NCI-H446 (cell line): ENCODE measurements around the gene TMEM61.
A peak's percentile ranks its signal among the peaks of the same experiment; 100 is the strongest.

ENCODE experiments used
- DNase-seq, 2 experiments: peaks; one replicate each; lab custom pipeline; 2025; lab: John Stamatoyannopoulos, UW

Gene TMEM61

DNA sequence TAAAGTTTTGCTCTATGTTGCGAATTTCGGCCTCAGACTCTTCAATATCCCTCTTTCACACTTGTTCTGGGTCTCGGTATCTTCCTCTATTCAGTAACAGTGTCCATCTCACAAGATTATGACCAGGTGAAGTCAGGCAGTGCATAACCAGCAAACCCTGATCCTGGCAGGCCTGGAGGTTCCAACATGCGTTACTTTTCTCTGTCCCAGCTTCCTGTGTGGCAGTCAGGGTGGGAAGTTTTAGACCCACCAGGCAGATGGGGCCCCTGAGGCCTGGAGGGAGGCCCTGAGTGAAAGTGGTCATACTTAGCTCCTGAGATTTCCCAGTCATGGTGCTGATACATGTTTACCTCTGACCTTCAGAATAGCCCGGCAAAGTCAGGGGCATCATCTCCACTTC, 5.1 kb downstream of the TMEM61 start:
- no peak for DNase-seq

DNA sequence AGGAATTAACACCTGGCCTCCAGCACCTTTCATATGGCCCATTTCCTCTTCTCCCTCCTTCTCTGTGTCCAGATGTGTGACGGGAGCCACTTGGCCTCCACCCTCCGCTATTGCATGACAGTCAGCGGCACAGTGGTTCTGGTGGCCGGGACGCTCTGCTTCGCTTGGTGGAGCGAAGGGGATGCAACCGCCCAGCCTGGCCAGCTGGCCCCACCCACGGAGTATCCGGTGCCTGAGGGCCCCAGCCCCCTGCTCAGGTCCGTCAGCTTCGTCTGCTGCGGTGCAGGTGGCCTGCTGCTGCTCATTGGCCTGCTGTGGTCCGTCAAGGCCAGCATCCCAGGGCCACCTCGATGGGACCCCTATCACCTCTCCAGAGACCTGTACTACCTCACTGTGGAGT, 5.6 kb downstream of the TMEM61 start:
- DNase-seq: no peak

DNA sequence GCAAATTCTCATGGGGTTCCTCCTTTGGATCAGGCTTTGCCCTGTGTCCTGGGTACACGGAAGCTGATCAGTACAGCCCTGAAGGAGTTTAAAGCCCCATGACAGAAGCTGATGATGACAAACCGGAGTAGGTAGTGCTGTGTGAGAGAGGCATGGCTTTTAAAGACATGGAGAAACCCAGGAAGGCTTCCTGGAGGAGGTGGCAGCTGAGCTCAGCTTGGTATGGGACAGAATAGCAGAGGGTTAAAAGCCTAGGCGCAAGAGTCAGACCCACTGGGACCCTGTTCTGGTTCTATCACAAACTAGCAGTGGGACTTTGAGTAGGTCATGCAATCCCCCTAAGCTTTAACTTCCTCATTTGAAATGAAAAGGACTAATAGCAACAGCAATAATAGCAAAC, 6.1 kb downstream of the TMEM61 start:
- DNase-seq: no peak

DNA sequence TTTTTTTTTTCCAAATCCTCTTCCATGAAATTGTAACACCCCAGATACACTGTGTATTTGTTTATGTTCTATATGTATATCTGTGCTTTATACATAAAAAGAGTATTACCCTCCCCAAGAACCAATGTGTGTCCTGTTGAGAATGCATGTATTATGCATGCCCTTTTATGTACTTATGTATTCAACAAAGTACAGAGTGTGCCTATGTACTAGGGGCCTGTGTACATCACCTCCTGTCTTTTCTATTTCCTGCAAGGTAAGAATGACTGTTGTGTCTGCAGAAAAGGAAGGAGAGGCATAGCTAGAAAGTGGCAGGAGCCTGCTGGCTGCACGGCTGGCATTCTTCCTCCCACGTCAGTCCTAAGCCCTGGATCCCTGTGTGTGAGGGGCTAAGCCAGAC, 7.0 kb downstream of the TMEM61 start:
- DNase-seq: no peak

DNA sequence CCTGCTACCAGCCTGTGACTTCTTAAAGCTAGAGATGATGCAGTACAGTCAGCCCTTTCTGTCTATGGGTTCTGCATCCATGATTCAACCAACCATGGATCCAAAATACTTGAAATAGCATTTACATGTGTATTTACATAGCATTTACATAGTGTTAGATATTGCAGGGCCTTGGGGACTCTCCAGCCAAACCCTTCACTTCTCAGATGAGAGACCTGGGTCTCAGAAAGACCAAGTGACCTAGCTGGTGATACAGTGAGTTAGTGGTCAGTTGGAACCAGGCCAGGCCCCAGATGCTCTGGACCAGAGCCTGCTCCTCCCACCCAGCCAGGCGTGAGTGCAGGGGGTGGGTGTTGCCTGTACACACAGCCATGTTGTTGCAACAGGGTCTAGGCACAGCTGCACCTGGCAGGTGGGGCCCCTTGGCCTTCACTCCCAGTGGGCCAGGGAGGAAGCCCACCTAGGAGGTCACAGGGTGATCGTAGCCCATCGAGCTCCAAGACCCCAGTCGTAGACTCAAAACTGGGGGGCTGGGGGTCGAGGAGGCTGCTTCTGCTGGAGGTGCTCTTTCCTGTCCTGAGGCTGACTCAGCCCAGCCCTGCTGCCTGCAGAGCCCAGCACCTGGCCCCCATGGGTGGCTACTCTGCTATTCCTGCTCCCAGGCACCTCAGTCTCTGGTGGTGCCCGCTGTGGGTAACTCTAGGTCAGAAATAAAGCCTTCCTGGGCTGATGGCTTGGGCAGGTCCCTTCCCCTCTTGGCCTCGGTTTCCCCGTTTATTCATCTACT, 7.7 kb downstream of the TMEM61 start:
- DNase-seq: no peak

DNA sequence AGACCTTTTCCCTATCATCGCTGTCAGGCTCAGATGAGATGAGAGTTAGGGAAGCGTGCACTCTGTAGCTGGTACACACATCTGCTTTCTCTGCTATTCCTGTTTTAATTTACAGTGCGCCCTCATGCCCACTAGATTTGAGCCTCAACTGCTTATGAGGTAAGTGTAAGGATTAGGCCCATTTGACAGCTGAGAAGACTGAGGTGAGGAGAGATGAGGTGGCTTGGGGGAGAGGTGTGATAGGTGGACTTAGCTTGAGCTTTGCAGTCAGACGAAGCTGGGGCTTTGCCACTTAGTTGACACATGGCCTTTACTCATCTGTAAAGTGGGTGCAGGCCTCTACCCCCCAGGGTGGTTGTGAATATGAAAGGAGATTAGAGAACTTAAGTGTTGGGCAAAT, 8.5 kb downstream of the TMEM61 start:
- DNase-seq: no peak

DNA sequence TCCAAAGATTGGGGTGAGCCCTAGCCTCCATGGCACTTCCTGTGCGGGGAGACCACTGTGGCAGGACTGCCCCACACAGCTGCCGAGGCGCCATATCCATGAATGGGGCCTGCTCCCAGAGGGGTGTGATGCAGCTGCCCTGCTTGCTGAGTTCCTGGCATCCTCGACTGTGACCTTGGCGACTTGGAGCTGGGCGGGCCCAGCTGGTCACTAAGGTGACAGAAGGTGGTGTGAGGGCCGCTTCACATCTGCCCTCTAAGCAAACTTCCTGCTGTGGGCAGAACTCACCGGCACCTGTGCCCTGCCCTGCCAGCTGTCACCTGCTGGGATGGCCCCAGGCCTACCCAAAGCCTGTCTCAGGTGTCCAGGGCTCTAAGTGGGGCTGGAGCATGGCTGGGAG, 9.0 kb downstream of the TMEM61 start:
- no peak for DNase-seq

DNA sequence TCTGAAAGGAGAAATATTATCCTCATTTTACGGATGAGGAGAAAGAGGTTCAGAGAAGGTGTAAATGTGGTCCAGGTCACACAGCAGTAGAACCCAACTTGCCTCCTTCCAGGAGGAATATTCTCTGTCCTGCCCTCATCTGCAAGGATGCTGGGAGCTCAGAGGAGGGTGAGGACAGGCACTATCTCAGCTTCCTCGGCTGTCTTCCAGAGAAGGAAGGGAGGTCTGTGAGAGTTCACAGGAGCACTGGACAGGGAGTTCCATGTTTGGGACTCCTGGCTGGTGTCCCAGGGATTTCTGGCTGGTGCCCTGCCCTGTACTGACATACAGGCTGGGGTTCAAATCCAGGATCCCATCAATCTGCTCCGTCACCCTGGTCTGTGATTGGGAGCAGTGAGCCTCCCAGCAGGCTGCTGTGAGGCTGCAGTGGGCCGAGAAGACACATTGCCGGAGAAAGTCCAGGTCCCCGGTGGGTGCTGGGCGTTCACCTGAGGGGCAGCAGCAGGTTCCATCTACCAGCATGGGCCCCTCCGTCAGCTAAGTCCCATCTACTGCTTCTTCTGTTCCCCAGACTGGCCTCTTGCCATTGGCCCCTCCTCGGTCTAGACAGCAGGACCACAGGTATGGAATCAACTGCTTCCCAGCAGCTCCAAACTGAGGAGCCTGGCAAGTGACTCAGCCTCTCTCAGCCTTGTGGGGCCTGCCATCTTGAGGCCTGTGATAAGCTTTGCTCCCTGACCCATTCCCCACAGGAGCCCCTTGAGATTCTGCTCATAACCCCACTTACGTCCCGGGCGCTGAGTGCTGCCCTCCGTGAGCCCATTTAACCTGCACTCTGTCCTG, 9.8 kb downstream of the TMEM61 start:
- DNase-seq: no peak

DNA sequence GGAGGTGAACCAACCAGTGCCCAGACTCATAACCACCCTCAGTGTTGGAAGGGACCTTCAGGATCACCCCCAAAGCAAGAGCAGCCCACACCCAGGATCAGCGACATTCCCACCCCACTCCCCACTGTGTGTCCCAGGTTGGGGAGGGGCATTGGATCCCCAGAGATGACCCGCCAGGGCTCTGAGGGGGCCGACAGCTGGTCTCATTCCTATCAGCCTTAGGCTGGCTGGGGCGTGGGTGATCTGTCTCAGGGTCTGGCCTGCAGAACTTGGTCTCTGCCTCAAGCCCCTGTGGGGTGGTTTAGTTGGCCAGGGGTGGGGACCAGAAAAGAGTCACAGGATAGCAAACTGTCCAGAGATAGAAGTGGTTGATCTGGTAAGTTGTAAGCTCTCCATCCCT, 10.5 kb downstream of the TMEM61 start:
- no peak for DNase-seq

DNA sequence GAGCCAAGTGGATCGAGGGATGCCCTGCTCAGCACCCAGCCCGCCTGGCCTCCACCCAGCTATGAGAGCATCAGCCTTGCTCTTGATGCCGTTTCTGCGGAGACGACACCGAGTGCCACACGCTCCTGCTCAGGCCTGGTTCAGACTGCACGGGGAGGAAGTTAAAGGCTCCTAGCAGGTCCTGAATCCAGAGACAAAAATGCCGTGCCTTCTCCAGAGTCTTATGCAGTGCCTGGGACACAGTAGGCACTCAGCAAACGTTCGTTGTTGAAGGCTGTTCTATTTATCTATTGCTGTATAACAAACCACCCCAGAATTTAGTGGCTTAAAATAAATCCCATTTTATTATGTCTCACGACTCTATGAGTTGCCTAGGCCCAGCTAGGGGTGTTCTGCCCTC, 11.5 kb downstream of the TMEM61 start:
- no peak for DNase-seq

DNA sequence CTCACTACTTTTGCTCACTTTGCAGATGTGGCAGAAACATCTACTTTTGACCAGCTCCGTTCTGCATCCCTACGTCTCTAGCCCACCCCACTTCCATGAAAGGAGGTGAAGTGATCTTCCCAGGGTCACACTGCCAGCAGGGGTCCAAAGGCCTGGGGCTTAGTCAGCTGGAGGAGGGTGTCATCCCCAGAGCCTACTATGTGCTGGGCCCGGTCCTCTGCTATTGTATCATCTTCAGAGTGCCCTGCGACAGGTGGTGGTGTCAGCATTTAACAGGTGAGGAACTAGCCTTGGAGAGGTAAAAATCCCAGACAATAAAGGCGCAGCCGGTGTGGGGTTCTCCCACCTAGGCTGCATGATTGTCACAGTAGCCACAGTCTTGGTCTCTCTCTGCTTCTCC, 12.7 kb downstream of the TMEM61 start:
- no peak for DNase-seq

DNA sequence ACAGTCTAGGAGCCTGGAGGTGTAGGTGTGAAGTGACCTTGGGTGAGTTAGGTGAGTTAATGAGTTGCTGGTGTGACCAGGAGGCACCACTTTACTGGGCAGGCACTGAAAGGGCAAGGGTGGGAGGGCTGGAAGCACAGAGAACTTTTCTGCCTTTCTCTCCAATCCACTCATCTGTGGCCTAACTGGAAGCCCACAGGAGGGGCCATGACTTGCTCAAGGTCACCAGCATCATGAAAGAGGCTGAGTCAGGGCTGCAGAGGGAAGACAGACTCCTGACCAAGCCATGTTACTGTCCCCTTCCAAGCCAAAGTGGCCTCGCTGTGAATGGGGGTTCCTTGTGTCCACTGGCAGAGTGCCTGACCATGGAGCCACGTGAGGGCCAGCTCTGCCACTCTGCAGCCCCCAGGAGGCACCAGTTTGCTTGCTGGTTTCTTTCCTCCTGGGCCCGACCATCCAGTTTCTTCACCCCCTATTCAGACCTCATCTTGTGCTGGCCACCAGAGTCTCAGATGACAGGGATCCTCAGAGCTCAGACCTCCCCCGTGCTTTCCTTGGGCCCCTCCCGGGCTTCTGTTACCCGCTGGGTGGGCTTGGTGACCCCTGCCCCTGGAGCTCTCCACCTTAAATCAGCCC, 14.0 kb downstream of the TMEM61 start:
- DNase-seq: no peak

DNA sequence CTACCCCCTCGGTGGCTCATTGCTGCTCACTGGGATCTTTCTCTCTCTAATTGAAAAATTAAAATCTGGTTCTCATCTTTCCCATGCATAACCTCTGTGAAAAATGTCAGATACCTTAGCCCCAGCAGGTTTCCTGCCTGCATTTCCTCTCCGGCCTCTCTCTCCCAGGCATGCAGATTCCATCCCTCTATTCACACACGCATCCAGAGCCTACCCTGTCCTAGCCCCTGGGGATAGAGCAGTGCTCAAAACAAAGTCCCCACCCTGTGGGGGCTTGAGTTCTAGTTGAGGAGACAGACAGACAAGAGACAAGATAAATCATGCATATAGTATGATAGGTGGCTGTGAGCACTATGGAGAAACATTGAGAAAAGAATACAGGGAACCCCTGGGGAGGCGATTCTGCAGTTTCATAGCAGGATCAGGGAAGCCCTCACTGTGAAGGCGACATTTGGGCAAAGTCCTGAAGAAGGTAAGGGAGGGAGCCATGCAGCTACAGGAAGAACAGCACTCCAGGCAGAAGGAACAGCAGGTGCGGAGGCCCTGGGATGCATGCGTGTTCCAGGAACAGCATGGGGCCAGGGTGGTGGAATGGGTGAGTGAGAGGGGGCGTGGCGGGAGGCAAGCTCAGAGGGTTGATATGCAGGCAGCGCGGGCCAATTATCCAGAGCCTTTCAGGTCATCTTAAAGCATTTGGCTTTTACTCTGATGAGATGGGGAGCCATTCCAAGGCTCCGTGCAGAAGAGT, 14.8 kb downstream of the TMEM61 start:
- DNase-seq: no peak

DNA sequence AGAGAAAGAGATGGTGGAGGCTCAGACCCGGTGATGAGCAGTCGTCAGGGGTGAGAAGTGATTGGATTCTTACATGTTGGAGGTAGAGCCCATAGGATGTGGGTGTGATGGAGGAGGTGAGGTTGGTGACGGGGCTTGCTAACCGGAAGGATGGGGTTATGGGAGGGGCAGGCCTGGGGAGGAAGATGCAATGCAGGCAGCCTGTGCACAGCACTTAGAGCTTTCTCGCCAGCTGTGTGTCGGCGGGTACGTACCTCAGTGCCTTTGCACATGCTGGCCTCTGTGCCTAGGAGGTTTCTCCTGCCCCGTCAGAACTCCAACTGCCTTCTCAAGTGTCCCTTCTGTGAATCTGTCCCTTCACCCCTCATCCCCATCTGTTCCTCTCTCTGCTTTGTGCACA, 15.4 kb downstream of the TMEM61 start:
- no peak for DNase-seq

DNA sequence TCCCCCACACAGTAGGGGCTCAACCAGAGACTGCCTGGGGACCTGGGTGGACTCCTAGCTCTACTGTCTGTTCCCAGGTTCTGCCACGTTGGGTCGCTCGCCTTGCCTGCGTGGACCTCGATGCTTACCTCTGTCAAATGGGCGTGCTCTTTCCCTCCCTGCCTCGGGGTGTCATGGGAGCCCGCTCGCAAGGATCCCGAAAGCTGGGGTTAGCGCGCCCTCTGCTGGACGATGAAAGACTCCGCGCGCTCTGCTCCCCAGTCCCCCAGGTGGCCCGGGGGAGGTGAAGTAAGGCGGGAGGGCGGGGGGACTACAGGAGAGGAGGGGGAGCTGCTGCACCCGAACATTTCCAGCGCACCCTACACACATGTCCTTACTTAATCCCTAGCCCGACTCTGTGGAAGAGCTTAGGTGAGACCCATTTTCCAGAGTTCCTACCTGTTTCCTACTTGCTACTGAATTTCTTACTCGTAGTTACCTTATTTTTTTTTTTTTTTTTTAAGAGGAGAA, 16.0 kb downstream of the TMEM61 start:
- DNase-seq: peak; percentile 35 to 75

DNA sequence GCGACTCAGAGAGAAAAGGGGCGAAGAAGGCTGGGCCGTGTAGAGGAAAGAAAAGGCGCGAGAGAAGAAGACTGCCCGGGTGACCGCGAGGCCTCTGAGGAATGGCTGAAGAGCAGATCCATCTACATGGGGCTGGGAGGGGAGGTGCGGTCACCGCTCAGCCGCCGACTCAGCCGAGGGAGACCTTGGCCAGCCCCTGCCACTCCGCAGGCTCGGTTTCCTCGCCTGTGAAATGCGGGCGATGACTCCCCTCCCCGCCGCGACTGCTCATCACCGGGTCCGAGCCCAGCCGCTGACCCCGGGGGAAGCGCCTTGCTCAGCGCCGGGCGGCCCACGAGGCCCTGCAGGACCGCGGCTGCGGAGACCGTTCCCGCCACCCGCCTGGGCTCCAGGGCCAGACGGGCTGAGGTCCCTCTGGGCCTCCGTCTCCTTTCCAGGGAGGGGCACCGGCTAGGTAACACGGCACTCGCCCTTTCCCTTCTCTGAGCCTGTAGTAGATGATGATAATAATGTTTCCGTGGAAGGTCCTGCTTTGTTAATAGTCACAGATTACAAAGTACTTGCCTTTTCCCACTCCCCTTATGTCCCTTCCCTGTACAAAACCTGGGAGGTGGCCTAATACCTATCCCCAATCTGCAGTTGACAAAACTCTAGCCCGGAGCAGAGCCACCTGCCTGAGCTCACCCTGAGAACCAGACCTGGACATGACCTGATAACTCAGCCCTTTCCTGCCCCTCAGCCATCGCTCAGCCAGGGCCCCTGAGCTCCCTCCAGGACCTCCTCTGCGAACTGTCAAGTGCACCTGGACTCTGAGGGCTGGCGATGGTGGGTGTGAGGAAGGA, 16.7 kb downstream of the TMEM61 start:
- DNase-seq: no peak

DNA sequence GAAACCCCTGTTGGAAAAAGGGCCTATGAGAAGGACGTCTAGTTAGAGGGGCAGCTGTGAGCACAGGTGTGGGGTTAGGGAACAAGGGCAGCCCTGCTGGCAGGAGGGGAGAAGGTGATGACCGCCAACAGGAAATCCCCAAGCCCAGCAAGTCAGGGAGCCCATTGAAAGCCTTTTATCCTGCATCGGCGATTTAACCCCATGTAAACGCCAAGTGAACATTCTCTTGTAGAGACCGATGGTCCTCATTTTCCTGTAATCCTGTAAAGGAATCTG, 17.2 kb downstream of the TMEM61 start:
- no peak for DNase-seq

DNA sequence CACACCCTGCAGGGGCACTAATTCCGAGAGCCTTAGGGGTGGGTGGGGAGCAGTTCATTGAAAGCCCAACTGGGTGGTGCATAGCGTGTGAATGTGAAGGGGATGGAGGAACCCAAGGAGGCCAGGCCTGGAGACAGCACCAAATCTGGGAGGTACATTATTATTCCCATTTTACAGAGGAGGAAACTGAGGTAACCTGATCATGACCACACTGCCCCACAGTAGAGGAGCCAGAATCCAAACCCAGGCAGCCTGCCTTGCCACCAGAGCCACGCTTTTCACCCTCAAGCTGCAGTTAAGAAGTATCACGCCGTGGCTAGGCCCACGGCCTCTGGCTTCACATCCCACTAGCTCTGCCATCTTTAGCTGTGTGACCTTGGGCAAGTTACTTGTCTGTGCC, 17.7 kb downstream of the TMEM61 start:
- DNase-seq: no peak

DNA sequence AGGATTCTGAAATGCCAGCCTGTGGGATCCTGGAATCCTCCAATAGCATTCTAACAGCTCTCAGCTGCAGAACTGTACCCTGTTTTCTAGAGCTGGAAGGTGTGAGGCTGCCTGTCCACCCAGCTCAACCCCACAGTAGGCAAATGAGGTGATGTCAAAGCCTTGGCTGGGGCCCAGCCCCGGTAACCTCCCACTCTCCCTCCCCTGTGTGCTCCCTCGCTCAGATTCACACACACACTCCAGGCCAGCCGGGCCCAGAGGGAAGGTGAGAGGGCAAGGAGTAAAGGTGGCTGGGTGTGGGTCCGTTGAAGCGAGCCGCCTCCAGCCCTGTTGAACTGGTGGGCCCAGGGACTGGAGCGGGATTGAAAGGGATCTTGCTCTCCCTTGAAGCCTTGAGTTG, 18.2 kb downstream of the TMEM61 start, which contains the start of gene BSND:
TSS of gene BSND (plus strand) at position 257 of the 400 bp plus-strand sequence. CDS start 254 bp downstream, outside the sequence.
- no peak for DNase-seq

DNA sequence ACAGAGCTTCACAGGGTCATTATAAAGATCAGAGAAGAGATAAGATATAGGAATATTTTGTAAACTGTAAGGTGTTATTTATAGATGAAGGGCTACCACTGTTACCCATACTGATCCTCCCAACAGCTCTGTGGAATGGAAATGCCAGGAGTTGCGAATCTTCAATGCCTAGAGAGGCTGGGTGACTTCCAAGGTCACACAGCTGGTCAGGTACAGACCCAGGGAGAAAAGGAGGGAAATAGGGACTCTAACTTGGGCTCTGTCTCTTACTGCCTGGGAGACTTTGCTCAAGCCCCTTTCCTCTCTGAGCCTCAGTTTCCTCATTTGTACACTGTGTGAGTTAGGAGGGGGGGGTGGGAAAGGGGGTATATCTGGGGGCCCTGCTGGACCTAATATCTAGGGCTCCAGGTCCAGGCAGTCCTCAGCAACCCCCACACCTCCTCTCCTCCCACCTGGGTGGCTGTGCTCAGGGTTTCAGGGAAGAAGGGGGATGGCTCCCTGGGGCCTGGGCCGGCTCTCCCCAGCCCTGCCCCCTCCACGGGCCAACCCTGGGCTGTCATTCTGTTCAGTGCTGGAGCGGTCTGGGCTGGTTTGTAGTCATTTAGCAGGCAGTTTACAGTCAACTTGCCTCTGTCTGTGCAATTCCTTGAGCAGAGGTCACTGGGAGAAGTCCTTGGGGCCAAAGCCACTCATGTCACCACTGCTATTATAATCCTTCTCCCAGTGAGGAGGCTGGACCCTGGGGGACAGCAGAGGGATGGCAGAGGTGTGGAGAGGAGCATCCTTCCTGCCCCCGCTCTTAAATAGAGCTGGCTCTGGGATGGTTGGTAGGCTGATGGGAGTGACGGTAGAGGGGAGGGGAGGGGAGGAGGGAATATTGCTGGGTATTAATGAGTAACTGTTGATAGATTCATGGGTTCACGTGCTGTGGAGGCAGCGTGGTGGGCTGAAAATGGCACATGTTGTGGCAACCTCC, 20.0 kb downstream of the TMEM61 start:
- no peak for DNase-seq
